NOMO-1 treated with dmso at 0.1 percent for 144 hours (cell line): Measurements from ENCODE around the gene CATSPER2.
"Not testable (repeated sequence)": the region's sequence is repeated elsewhere in the genome, so short reads cannot be mapped to it uniquely, and the experiment has no call there.

Experiments
- DNase-seq: peaks from one replicate; lab custom pipeline; 2025; ENCODE audit not compliant: unreplicated experiment; lab: John Stamatoyannopoulos, UW

The CATSPER2 gene

DNA sequence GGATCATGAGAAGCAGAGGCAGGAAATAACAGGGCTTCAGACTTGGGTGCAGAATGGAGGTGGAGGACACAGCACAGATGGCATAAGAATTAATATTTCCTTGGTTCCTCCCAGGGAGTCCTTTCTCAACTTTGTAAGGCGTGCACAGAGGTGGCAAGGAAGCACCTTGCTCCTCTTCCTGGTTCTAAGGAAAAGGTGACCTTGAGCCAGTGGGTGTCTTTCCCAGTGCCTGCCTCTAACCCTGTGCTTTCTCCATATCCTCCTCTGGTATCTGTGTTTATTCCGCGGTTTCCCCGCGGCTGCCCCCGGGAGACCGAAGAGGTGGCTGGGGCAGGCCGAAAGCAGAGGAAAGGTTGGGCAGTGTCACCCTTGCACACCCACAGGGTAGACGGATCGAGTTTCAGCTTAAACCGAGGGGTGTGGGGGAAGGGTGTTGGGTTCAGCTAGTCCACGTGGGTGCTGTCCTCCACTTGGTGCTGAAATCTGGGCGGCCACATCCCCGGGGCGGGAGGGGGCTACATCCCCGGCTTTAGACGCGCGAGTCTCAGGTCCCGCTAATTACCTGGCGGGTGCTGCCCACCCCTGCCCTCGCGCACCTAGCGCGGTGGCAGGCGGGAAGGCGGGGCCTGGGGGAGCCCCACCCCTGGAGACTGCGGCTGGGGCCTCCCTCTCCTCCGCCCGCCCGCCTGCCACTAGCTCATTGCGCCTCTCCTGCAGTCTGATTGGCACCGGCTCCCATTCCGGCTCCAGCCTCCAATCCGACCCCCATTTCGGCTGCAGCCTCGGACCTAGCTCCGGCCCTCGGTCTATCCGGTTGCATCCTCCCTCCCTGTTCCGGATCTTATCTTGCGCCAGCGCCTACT lies 55.1 kb downstream of the CATSPER2 start, which contains the start of gene CKMT1B:
Gene CKMT1B (plus strand): TSS at position 700 of the 863 bp plus-strand sequence. CDS start 192 bp downstream, outside the sequence.
- not testable (repeated sequence) for DNase-seq

DNA sequence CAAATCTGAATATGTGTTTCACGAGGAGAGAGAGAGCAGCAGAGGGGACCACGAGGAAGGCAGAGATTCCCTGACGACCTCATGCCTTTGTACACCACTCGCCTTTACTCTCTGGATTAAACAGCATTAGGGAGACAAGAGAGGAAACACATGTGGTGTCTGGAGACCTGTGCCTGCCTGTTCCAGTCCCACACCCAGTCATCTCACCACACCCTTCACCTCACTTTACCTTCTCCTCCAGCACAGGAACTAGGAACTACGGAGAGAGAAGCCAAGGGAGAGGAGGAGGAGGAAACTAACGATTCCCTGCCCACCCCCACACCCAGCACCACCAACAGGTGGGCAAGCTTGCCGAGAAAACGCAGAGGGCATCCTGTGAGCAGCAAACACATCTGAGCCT lies 55.8 kb downstream of the CATSPER2 start:
- not testable (repeated sequence) for DNase-seq

- not testable (repeated sequence) for DNase-seq
These were observed 58.7 kb downstream of the CATSPER2 start, which contains the start of gene PPIP5K1 for GRCh38 chr15:43589778-43590466. TSS of gene PPIP5K1 (minus strand) at chr15:43590208. CDS start at chr15:43584504, 5,704 bp downstream.
